PFSK-1 (cell line): ENCODE data around the gene ADAMTSL1.

Experiments used
- FOXP2 ChIP-seq: optimal IDR thresholded peaks from 2 replicates; pipeline ENCODE3; 2011; ENCODE audit warnings: borderline replicate concordance, control low read depth, inconsistent platforms; ENCODE audit not compliant: insufficient read depth; ENCODE audit errors: extremely low read length, extremely low read depth
- POLR2AphosphoS5 ChIP-seq: IDR thresholded peaks from 2 replicates; pipeline ENCODE4 v1.6.1; 2012; ENCODE audit warnings: low read depth, mild to moderate bottlenecking, control low read depth, low read length, moderate library complexity
- SIN3A ChIP-seq: IDR thresholded peaks from 2 replicates; pipeline ENCODE4 v1.6.1; 2012; ENCODE audit warnings: mild to moderate bottlenecking, low read length, moderate library complexity, borderline replicate concordance; ENCODE audit not compliant: insufficient read depth
- TAF1 ChIP-seq: IDR thresholded peaks from 2 replicates; pipeline ENCODE4 v1.6.1; 2012; ENCODE audit warnings: low read length, control low read depth, borderline replicate concordance; ENCODE audit not compliant: insufficient read depth
- TF ChIP-seq, protein P1 (sequence below), 2 experiments: IDR thresholded peaks; 2 replicates each; pipeline versions ENCODE4 v1.6.1 to v1.8.0; 2011 to 2012; ENCODE audit warnings: low read depth in 2 of 2, low read length in 2 of 2, control low read depth in 1 of 2, inconsistent platforms in 1 of 2, mild to moderate bottlenecking in 1 of 2, moderate library complexity in 1 of 2; ENCODE audit not compliant: insufficient read depth in 1 of 2

DNA sequence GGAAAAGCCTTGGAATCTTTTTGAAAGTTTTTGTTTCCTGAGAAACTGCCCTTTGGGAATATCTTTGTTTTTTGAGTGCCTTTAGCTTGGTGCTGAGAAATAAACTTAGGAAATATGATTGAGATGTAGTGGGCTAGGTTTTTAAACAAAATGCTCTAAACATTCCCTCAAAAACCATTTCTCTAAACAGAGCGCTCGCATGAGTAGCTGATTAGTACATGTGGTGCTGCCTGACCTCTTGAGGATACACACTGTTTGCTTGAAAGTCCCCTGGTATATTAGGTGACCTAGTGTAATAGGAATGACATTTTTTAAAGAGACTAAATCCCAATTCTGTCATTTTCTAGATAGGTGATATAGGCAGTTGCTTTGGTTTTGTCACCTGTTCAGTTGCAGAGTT, 132.3 kb downstream of the ADAMTSL1 start:
- no peak for TF ChIP-seq POLR2AphosphoS5
- TF ChIP-seq, protein P1, sequence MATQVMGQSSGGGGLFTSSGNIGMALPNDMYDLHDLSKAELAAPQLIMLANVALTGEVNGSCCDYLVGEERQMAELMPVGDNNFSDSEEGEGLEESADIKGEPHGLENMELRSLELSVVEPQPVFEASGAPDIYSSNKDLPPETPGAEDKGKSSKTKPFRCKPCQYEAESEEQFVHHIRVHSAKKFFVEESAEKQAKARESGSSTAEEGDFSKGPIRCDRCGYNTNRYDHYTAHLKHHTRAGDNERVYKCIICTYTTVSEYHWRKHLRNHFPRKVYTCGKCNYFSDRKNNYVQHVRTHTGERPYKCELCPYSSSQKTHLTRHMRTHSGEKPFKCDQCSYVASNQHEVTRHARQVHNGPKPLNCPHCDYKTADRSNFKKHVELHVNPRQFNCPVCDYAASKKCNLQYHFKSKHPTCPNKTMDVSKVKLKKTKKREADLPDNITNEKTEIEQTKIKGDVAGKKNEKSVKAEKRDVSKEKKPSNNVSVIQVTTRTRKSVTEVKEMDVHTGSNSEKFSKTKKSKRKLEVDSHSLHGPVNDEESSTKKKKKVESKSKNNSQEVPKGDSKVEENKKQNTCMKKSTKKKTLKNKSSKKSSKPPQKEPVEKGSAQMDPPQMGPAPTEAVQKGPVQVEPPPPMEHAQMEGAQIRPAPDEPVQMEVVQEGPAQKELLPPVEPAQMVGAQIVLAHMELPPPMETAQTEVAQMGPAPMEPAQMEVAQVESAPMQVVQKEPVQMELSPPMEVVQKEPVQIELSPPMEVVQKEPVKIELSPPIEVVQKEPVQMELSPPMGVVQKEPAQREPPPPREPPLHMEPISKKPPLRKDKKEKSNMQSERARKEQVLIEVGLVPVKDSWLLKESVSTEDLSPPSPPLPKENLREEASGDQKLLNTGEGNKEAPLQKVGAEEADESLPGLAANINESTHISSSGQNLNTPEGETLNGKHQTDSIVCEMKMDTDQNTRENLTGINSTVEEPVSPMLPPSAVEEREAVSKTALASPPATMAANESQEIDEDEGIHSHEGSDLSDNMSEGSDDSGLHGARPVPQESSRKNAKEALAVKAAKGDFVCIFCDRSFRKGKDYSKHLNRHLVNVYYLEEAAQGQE (IDR thresholded peaks at IDR 0.05; ENCODE audit: insufficient read depth in 1 of 2, low read depth in 2 of 2, low read length in 2 of 2), result no peak
- TF ChIP-seq TAF1, result no peak
- TF ChIP-seq SIN3A, result no peak
- no peak for TF ChIP-seq FOXP2
